Mucosa of gallbladder (tissue), 1 donor: ENCODE data around the gene AP2A1. TPM values are rescaled to one million over a fixed set of nuclear protein-coding genes. Genes with fewer than 3 reads are reported as not detected.
"Not testable (repeated sequence)": the region's sequence is repeated elsewhere in the genome, so short reads cannot be mapped to it uniquely, and the experiment has no call there.

Experiments
- DNase-seq: peaks from one replicate; pipeline ENCODE4 v3.0.0-alpha.2; 2020; ENCODE audit warnings: low spot score
- total RNA-seq: library from RNA; stranded (reverse); gene quantifications from one replicate; pipeline ENCODE4 v1.2.1, GENCODE V29; 2021
- donor health status: DM: no; HTN: no; CAD: no.

The AP2A1 gene
- total RNA-seq: 76.3 TPM

- no peak for DNase-seq
Observed at GRCh38 chr19:49766930-49767299, at the start of gene AP2A1. Gene AP2A1, plus strand, starts transcription at chr19:49767001. Its CDS starts 133 bp downstream, at chr19:49767134.

GRCh38 chr19:49718511-49718910 lies 48.3 kb upstream of the AP2A1 start:
- DNase-seq: no peak

GRCh38 chr19:49718991-49719390 lies 47.8 kb upstream of the AP2A1 start:
- DNase-seq: no peak

- DNase-seq: not testable (repeated sequence)
Observed at GRCh38 chr19:49719420-49719819, 47.4 kb upstream of the AP2A1 start.

GRCh38 chr19:49727217-49728030 lies 39.4 kb upstream of the AP2A1 start:
- no peak for DNase-seq

- DNase-seq: no peak
Observed at GRCh38 chr19:49730166-49730565, 36.6 kb upstream of the AP2A1 start.

- DNase-seq: no peak
Observed at GRCh38 chr19:49738268-49738667, 28.5 kb upstream of the AP2A1 start.

- no peak for DNase-seq
Observed at GRCh38 chr19:49739098-49739497, 27.7 kb upstream of the AP2A1 start.

GRCh38 chr19:49739933-49740332 lies 26.9 kb upstream of the AP2A1 start:
- no peak for DNase-seq

- DNase-seq: no peak
Observed at GRCh38 chr19:49741210-49741844, 25.5 kb upstream of the AP2A1 start.

GRCh38 chr19:49744946-49745381 lies 21.8 kb upstream of the AP2A1 start:
- DNase-seq: no peak

- DNase-seq: peak; percentile 34
Observed at GRCh38 chr19:49746206-49746958, 20.4 kb upstream of the AP2A1 start.

GRCh38 chr19:49749055-49749716 lies 17.6 kb upstream of the AP2A1 start:
- DNase-seq: no peak

- no peak for DNase-seq
Observed at GRCh38 chr19:49749771-49750170, 17.0 kb upstream of the AP2A1 start.

- DNase-seq: no peak
Observed at GRCh38 chr19:49752701-49753100, 14.1 kb upstream of the AP2A1 start.

- DNase-seq: no peak
Observed at GRCh38 chr19:49755956-49756355, 10.8 kb upstream of the AP2A1 start.

- no peak for DNase-seq
Observed at GRCh38 chr19:49758292-49758691, 8.5 kb upstream of the AP2A1 start.

- no peak for DNase-seq
Observed at GRCh38 chr19:49761249-49761624, 5.6 kb upstream of the AP2A1 start.

GRCh38 chr19:49761625-49762311 lies 5.0 kb upstream of the AP2A1 start:
- DNase-seq: no peak

- no peak for DNase-seq
Observed at GRCh38 chr19:49763230-49763629, 3.6 kb upstream of the AP2A1 start, which contains the start of gene TSKS. Gene TSKS, minus strand, starts transcription at chr19:49763306. Its CDS starts 59 bp downstream, at chr19:49763247.

GRCh38 chr19:49764341-49764740 lies 2.5 kb upstream of the AP2A1 start:
- no peak for DNase-seq
